SKM-1 (cell line): Measurements from ENCODE around the gene LAPTM5.

Experiments
- DNase-seq: peaks from one replicate; lab custom pipeline; 2025; ENCODE audit not compliant: unreplicated experiment; lab: John Stamatoyannopoulos, UW

LAPTM5 gene

GRCh38 chr1:30787266-30787665, 29.7 kb upstream of the LAPTM5 start:
- no peak for DNase-seq

GRCh38 chr1:30786264-30786991, 28.9 kb upstream of the LAPTM5 start:
- no peak for DNase-seq

GRCh38 chr1:30785714-30786113, 28.1 kb upstream of the LAPTM5 start:
- DNase-seq = no peak

- DNase-seq = no peak
Observed at GRCh38 chr1:30785181-30785580, 27.6 kb upstream of the LAPTM5 start.

- peak; percentile 86 for DNase-seq
Observed at GRCh38 chr1:30783256-30783915, 25.8 kb upstream of the LAPTM5 start.

- DNase-seq = peak; percentile 22
Observed at GRCh38 chr1:30782361-30783255, 25.0 kb upstream of the LAPTM5 start.

- no peak for DNase-seq
Observed at GRCh38 chr1:30781906-30782305, 24.3 kb upstream of the LAPTM5 start.

- no peak for DNase-seq
Observed at GRCh38 chr1:30780409-30780808, 22.8 kb upstream of the LAPTM5 start.

- DNase-seq = peak; percentile 73
Observed at GRCh38 chr1:30779294-30780071, 21.9 kb upstream of the LAPTM5 start.

GRCh38 chr1:30778979-30779293, 21.4 kb upstream of the LAPTM5 start:
- DNase-seq = no peak

- DNase-seq = no peak
Observed at GRCh38 chr1:30778154-30778978, 20.8 kb upstream of the LAPTM5 start.

- no peak for DNase-seq
Observed at GRCh38 chr1:30777904-30778153, 20.3 kb upstream of the LAPTM5 start.

- no peak for DNase-seq
Observed at GRCh38 chr1:30777060-30777903, 19.7 kb upstream of the LAPTM5 start.

- DNase-seq = no peak
Observed at GRCh38 chr1:30776097-30777059, 18.8 kb upstream of the LAPTM5 start.

- DNase-seq = no peak
Observed at GRCh38 chr1:30775433-30775975, 17.9 kb upstream of the LAPTM5 start.

- no peak for DNase-seq
Observed at GRCh38 chr1:30774550-30775432, 17.2 kb upstream of the LAPTM5 start.

- DNase-seq = no peak
Observed at GRCh38 chr1:30773722-30774358, 16.3 kb upstream of the LAPTM5 start.
